ENCODE data around the gene KNDC1. TPM values are rescaled to one million over a fixed set of nuclear protein-coding genes. Genes with fewer than 3 reads are reported as not detected.

KNDC1 gene
- total RNA-seq, 1 donor from 2014 or later = 0.55 TPM

DNA sequence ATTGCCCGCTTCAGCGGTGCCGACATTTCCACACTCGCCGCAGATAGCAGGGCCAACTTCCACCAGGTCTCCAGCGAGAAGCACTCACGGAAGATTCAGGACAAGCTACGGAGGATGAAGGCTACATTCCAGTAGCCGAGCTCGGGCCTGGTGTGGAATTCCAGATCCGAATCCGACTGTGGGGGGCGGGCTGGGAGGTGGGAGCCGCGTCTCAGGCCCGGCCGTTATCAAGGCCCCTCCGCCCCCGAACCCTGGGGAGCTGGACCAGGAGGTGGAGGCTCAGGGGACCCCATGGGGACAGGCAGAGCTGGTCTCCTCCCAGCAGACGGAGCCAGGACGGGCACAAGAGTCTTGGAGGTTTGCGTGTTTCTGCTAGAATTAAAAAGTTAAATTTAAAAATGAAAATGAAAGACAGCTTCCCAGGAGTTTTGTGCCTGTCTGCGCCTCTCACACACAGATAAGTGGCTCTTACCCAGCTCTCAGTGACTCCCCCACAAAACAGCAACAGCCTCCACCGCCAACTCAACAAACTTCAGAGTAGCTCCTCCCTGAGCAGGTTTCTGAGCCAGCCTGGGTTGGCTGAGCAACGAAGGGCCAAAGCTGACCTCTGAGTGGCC lies 64.8 kb downstream of the KNDC1 start:
- TF ChIP-seq, protein P1, sequence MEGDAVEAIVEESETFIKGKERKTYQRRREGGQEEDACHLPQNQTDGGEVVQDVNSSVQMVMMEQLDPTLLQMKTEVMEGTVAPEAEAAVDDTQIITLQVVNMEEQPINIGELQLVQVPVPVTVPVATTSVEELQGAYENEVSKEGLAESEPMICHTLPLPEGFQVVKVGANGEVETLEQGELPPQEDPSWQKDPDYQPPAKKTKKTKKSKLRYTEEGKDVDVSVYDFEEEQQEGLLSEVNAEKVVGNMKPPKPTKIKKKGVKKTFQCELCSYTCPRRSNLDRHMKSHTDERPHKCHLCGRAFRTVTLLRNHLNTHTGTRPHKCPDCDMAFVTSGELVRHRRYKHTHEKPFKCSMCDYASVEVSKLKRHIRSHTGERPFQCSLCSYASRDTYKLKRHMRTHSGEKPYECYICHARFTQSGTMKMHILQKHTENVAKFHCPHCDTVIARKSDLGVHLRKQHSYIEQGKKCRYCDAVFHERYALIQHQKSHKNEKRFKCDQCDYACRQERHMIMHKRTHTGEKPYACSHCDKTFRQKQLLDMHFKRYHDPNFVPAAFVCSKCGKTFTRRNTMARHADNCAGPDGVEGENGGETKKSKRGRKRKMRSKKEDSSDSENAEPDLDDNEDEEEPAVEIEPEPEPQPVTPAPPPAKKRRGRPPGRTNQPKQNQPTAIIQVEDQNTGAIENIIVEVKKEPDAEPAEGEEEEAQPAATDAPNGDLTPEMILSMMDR (IDR thresholded peaks at IDR 0.05) = no peak
- Mint-ChIP-seq H3K36me3 (ENCODE audit: low read depth) (no peaks in the 10 kb centered on the region), H3K4me3 (ENCODE audit: unreplicated experiment) (no peak overlapping the region), H3K9me3 (ENCODE audit: low read depth) (no peaks in the 10 kb centered on the region), H3K27me3 (ENCODE audit: low read depth) (peaks cover 48% of the 10 kb centered on the region), H3K27ac (ENCODE audit: unreplicated experiment) (no peak overlapping the region), H3K4me1 (ENCODE audit: low read depth) (peaks cover 15% of the 10 kb centered on the region)
- no peak for DNase-seq (ENCODE audit: low spot score)

DNA sequence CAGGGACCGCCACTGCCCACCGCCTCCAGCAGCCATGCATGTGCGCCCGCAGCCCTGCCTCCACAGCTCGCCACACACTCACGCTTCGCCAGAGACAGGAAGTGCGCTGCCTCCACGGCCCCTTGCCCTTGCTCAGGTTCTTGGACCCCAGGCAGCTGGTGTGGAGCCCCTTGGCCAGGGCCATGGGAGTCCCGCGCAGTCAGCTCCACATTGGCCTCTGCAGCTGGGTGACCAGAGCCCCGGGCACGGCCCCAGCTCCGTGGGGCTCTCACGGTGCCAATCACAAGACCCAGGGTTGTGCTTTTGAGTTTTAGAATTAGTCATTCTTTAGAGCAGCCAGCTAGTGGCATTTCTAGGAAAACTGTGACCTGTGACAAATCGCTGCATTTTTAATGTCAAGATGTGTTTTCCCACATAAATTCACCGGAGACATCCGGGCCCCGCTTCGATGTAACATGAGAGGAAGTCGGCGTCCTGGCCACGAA lies 65.7 kb downstream of the KNDC1 start:
- H3K27ac Mint-ChIP-seq (ENCODE audit: unreplicated experiment) = no peak overlapping the region
- DNase-seq (ENCODE audit: low spot score) = no peak
- no peaks in the 10 kb centered on the region for H3K36me3 Mint-ChIP-seq (ENCODE audit: low read depth)
- TF ChIP-seq, protein P1 (IDR thresholded peaks at IDR 0.05) = no peak
- peaks cover 47% of the 10 kb centered on the region for H3K27me3 Mint-ChIP-seq (ENCODE audit: low read depth)
- no peak overlapping the region for H3K4me3 Mint-ChIP-seq (ENCODE audit: unreplicated experiment)
- H3K9me3 Mint-ChIP-seq (ENCODE audit: low read depth) = no peaks in the 10 kb centered on the region
- H3K4me1 Mint-ChIP-seq (ENCODE audit: low read depth) = peaks cover 15% of the 10 kb centered on the region

DNA sequence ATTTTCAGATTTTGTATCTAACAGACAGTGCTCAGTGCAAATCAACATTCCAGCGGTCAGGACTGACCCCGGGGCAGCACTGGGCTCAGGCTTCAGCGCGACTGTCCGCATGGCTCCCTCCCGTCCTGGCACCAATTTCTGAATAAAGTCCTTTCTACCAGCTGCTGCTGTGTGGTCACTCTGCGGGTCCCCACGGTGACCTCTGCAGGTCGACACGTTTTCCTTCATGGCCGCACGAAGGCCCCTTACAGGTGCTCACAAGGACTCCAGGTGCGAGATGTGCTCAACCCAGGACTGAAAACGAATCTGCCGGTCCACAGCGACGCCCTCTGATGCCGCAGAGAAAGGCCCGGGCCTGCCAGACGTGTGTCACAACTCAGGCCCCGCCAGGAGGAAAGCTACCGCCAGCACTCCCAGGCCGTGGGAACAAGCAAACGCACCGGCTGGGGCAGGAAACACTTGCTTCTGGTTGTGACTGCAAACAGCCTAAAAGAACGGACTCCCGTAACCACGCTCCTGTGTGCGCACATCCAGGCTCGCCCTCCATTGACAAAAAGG lies 66.3 kb downstream of the KNDC1 start:
- no peak for DNase-seq (ENCODE audit: low spot score)
- Mint-ChIP-seq H3K27me3 (ENCODE audit: low read depth) (peaks cover 44% of the 10 kb centered on the region), H3K9me3 (ENCODE audit: low read depth) (no peaks in the 10 kb centered on the region), H3K27ac (ENCODE audit: unreplicated experiment) (no peak overlapping the region), H3K4me3 (ENCODE audit: unreplicated experiment) (no peak overlapping the region), H3K4me1 (ENCODE audit: low read depth) (peaks cover 15% of the 10 kb centered on the region), H3K36me3 (ENCODE audit: low read depth) (no peaks in the 10 kb centered on the region)
- TF ChIP-seq, protein P1 (IDR thresholded peaks at IDR 0.05) = no peak

DNA sequence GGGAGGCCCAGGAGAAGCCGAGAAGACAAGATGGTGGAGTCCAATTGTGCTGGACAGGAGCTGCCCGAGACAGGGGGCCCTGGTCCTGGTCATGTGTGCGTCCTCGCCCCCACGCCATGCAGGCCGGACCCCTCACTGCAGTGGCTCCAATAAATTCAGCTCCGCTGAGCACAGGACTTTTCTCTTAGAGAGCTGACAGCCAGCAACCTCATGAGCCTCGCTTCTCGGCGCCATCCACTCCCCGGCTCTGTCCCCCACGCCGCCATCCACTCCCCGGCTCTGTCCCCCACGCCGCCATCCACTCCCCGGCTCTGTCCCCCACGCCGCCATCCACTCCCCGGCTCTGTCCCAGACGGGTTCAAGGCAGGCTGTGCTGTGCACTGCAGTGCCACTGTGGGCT lies 67.2 kb downstream of the KNDC1 start:
- Mint-ChIP-seq H3K36me3 (ENCODE audit: low read depth) (no peaks in the 10 kb centered on the region), H3K9me3 (ENCODE audit: low read depth) (no peaks in the 10 kb centered on the region), H3K27ac (ENCODE audit: unreplicated experiment) (no peak overlapping the region), H3K4me1 (ENCODE audit: low read depth) (peaks cover 15% of the 10 kb centered on the region), H3K27me3 (ENCODE audit: low read depth) (peaks cover 48% of the 10 kb centered on the region), H3K4me3 (ENCODE audit: unreplicated experiment) (no peak overlapping the region)
- TF ChIP-seq, protein P1 (IDR thresholded peaks at IDR 0.05) = no peak
- DNase-seq (ENCODE audit: low spot score) = no peak

DNA sequence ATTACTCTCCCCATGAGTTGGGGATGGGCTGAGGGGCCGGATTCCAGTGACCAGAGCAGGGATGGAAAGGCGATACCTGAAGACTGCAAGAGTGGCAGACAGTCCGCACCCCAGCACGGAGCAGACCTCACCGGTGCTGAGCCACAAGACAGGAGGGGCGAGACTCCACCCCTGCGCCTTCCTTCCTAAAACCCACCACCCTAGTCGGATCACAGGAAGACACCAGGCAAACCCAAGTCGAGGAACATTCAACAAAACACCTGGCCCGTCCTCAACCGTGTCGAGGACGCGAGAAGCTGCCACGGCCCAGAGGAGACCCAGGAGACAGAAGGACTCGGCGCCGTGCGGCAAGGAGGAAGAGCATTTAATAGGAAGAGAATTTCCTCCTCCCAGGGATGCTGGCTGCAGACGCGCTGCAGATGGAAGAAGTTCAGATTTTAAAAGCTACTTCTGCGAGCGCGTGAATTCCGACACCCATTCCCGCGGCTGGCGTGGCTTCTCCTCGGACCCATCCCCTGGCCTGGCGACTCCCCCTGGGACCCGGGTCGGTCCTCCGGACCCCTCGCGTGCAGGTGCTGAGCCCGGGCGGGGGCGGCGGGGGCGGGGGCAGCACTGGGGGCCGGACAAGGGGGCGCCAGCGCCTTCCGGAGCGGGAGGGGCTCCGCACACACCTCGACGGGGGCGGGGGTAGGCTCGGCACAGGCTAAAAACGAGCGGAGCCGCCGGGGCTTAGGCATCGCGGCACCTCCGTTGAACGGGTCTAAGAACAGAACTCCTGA lies 69.4 kb downstream of the KNDC1 start:
- H3K27ac Mint-ChIP-seq (ENCODE audit: unreplicated experiment) = no peak overlapping the region
- H3K9me3 Mint-ChIP-seq (ENCODE audit: low read depth) = no peaks in the 10 kb centered on the region
- peaks cover 60% of the 10 kb centered on the region for H3K27me3 Mint-ChIP-seq (ENCODE audit: low read depth)
- no peak for DNase-seq (ENCODE audit: low spot score)
- H3K36me3 Mint-ChIP-seq (ENCODE audit: low read depth) = no peaks in the 10 kb centered on the region
- no peak overlapping the region for H3K4me3 Mint-ChIP-seq (ENCODE audit: unreplicated experiment)
- H3K4me1 Mint-ChIP-seq (ENCODE audit: low read depth) = peaks cover 15% of the 10 kb centered on the region
- TF ChIP-seq, protein P1 (IDR thresholded peaks at IDR 0.05) = no peak

Measured in chondrocyte (in vitro differentiated cells).